Fibroblast of lung (primary cell): ENCODE measurements around the gene OR1K1. TPM values are rescaled to one million over a fixed set of nuclear protein-coding genes. Genes with fewer than 3 reads are reported as not detected.

Experiments used
- DNase-seq, 2 donors: peaks; one replicate each; pipeline versions ENCODE4 v3.0.0 to v3.0.0-alpha.2; 2010; ENCODE audit warnings: low read depth in 2 of 2
- H2AFZ ChIP-seq: 2 replicates; pipeline ENCODE4 v1.5.1; 2012; ENCODE audit warnings: low read length, control low read depth, inconsistent platforms
- H3K27ac ChIP-seq: 2 replicates; pipeline ENCODE4 v1.5.1; 2011; ENCODE audit warnings: low read length, control low read depth; ENCODE audit not compliant: insufficient read depth
- H3K27me3 ChIP-seq: 2 replicates; pipeline ENCODE4 v1.5.1; 2011; ENCODE audit warnings: mild to moderate bottlenecking, low read length; ENCODE audit not compliant: control insufficient read depth, insufficient read depth
- H3K36me3 ChIP-seq: 2 replicates; pipeline ENCODE4 v1.5.1; 2011; ENCODE audit warnings: low read length; ENCODE audit not compliant: control insufficient read depth, insufficient read depth
- H3K4me1 ChIP-seq: 2 replicates; pipeline ENCODE4 v1.5.1; 2011; ENCODE audit warnings: low read length; ENCODE audit not compliant: control insufficient read depth, insufficient read depth; ENCODE audit errors: extremely low read depth
- H3K4me2 ChIP-seq: 2 replicates; pipeline ENCODE4 v1.5.1; 2011; ENCODE audit warnings: low read length, control low read depth; ENCODE audit not compliant: insufficient read depth; ENCODE audit errors: extremely low read depth
- H3K4me3 ChIP-seq, 4 experiments: fragments of 200-600 bp in 1 of 4; sonication (generic) in 1 of 4; replicated peaks in 1 of 4; 2 replicates each; pipeline ENCODE4 v1.5.1; 2011 to 2016; ENCODE audit warnings: low read length in 4 of 4, low read depth in 3 of 4, mild to moderate bottlenecking in 3 of 4, control low read depth in 2 of 4, inconsistent platforms in 1 of 4, mixed read lengths in 1 of 4; ENCODE audit not compliant: insufficient read depth in 1 of 4; ENCODE audit errors: control extremely low read depth in 1 of 4
- H3K79me2 ChIP-seq: 2 replicates; pipeline ENCODE4 v1.5.1; 2012; ENCODE audit warnings: mild to moderate bottlenecking, low read length, inconsistent platforms; ENCODE audit not compliant: control insufficient read depth, insufficient read depth
- H3K9ac ChIP-seq: 2 replicates; pipeline ENCODE4 v1.5.1; 2011; ENCODE audit warnings: mild to moderate bottlenecking, low read length, control low read depth; ENCODE audit not compliant: insufficient read depth
- H3K9me3 ChIP-seq: 2 replicates; pipeline ENCODE4 v1.5.1; 2012; ENCODE audit warnings: low read depth, low read length; ENCODE audit not compliant: control insufficient read depth, insufficient read depth
- H4K20me1 ChIP-seq: 2 replicates; pipeline ENCODE4 v1.5.1; 2011; ENCODE audit warnings: low read length; ENCODE audit not compliant: control insufficient read depth, insufficient read depth; ENCODE audit errors: extremely low read depth
- CTCF ChIP-seq, 2 donors: IDR thresholded peaks in 1 of 2; conservative IDR thresholded peaks in 1 of 2; 1 replicate in 1 of 2; 2 replicates in 1 of 2; pipeline ENCODE4 v1.5.1; 2011 to 2012; ENCODE audit warnings: low read length in 2 of 2, control low read depth in 1 of 2, inconsistent platforms in 1 of 2, low read depth in 1 of 2, mild to moderate bottlenecking in 1 of 2
- EZH2 ChIP-seq: IDR thresholded peaks from 2 replicates; pipeline ENCODE4 v1.5.1; 2012; ENCODE audit warnings: low read length, control low read depth, mild to moderate bottlenecking; ENCODE audit errors: missing control alignments
- polyA plus RNA-seq, 2 donors: library from polyadenylated mRNA; depleted of rRNA in 1 of 2; stranded (reverse) in 1 of 2; unstranded in 1 of 2; fragments of >200 nt; gene quantifications; 2 replicates each; pipeline ENCODE4 v1.2.1, GENCODE V29; 2011 to 2012; ENCODE audit warnings: missing spikeins in 1 of 2
- total RNA-seq: library from RNA; depleted of rRNA; stranded (reverse); fragments of >200 nt; gene quantifications from 2 replicates; pipeline ENCODE4 v1.2.1, GENCODE V29; 2014

OR1K1 gene
- total and polyA plus RNA-seq, 2 donors (not counting 1 experiment from before 2014, with no cell fraction given) = not detected

- no peaks in the 10 kb centered on the region for H3K27me3 ChIP-seq
- no peaks in the 10 kb centered on the region for H3K4me1 ChIP-seq
- H3K27ac ChIP-seq = no peak overlapping the region
- no peak for DNase-seq
- no peaks in the 10 kb centered on the region for H3K79me2 ChIP-seq
- H2AFZ ChIP-seq = no peak overlapping the region
- TF ChIP-seq EZH2 (no peak), CTCF (conservative IDR thresholded peaks at IDR 0.05 in 1 of 2, IDR thresholded peaks at IDR 0.05 in 1 of 2; ENCODE audit: low read depth in 1 of 2, low read length in 2 of 2) (no peak)
- H3K9me3 ChIP-seq = no peaks in the 10 kb centered on the region
- H3K9ac ChIP-seq = no peak overlapping the region
- no peak overlapping the region for H3K4me3 ChIP-seq
- no peak overlapping the region for H3K4me2 ChIP-seq
- H4K20me1 ChIP-seq = no peaks in the 10 kb centered on the region
- no peaks in the 10 kb centered on the region for H3K36me3 ChIP-seq
Measured at GRCh38 chr9:122841501-122841900, 41.6 kb downstream of the OR1K1 start.

GRCh38 chr9:122844137-122844536, 44.2 kb downstream of the OR1K1 start:
- H4K20me1 ChIP-seq = no peaks in the 10 kb centered on the region
- H3K4me1 ChIP-seq = no peaks in the 10 kb centered on the region
- no peaks in the 10 kb centered on the region for H3K79me2 ChIP-seq
- no peak overlapping the region for H3K4me3 ChIP-seq
- H3K9ac ChIP-seq = no peak overlapping the region
- no peak overlapping the region for H3K27ac ChIP-seq
- DNase-seq = no peak
- H3K9me3 ChIP-seq = no peaks in the 10 kb centered on the region
- H3K4me2 ChIP-seq = no peak overlapping the region
- H3K27me3 ChIP-seq = no peaks in the 10 kb centered on the region
- no peak for TF ChIP-seq EZH2
- TF ChIP-seq CTCF (conservative IDR thresholded peaks at IDR 0.05 in 1 of 2, IDR thresholded peaks at IDR 0.05 in 1 of 2; ENCODE audit: low read depth in 1 of 2, low read length in 2 of 2) = no peak
- no peak overlapping the region for H2AFZ ChIP-seq
- H3K36me3 ChIP-seq = peaks cover under 1% of the 10 kb centered on the region

- H3K36me3 ChIP-seq = peaks cover 4% of the 10 kb centered on the region
- no peak overlapping the region for H3K4me3 ChIP-seq
- no peak overlapping the region for H3K4me2 ChIP-seq
- H3K27me3 ChIP-seq = no peaks in the 10 kb centered on the region
- H2AFZ ChIP-seq = no peak overlapping the region
- no peaks in the 10 kb centered on the region for H3K4me1 ChIP-seq
- TF ChIP-seq CTCF (conservative IDR thresholded peaks at IDR 0.05 in 1 of 2, IDR thresholded peaks at IDR 0.05 in 1 of 2; ENCODE audit: low read depth in 1 of 2, low read length in 2 of 2) (no peak), EZH2 (no peak)
- DNase-seq = no peak
- no peaks in the 10 kb centered on the region for H4K20me1 ChIP-seq
- no peaks in the 10 kb centered on the region for H3K79me2 ChIP-seq
- no peak overlapping the region for H3K27ac ChIP-seq
- H3K9ac ChIP-seq = no peak overlapping the region
- H3K9me3 ChIP-seq = no peaks in the 10 kb centered on the region
Measured at GRCh38 chr9:122845116-122845515, 45.2 kb downstream of the OR1K1 start.
